ENCODE data around the gene PERCC1.
A peak's percentile ranks its signal among the peaks of the same experiment; 100 is the strongest.

The PERCC1 gene

DNA sequence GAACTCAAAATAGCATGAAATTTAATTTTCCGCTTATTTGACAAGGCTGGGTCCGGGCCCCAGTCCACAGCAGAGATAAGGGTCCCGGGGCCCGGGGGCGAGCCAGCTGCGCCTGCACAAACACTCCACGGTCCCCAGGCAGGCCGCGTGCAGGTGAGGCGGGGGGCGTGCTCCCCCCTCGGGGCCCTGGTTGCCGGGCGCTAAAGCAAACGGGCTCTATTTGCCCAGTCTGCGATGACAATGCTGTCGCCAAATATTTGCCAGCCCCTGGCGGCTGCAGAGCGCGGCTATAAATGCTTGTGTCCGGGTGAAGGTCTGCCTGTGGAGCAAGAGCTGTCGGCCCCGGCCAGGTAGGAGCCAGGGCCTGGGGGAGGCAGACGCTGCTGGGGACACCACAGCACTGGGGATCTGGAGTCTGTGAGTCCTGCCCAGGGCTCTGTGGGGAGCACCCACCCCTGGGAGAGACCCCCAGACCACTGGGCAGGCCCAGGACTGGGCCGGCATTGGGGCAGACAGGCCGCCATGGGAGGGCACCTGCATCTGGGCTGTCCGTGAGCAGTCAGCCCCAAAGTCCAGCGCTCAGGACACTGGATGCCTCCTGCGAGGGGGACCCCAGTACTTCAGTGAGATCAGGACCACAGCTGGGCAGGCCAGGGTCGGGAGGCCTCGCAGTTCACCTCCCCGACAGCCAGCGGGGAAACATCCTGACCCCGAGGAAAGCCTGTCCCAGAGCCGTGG is at the start of gene PERCC1:
Gene PERCC1, plus strand, starts transcription at position 320 of the 738 bp plus-strand sequence. CDS start 1,516 bp downstream, outside the sequence.
- no peak for FAIRE-seq

DNA sequence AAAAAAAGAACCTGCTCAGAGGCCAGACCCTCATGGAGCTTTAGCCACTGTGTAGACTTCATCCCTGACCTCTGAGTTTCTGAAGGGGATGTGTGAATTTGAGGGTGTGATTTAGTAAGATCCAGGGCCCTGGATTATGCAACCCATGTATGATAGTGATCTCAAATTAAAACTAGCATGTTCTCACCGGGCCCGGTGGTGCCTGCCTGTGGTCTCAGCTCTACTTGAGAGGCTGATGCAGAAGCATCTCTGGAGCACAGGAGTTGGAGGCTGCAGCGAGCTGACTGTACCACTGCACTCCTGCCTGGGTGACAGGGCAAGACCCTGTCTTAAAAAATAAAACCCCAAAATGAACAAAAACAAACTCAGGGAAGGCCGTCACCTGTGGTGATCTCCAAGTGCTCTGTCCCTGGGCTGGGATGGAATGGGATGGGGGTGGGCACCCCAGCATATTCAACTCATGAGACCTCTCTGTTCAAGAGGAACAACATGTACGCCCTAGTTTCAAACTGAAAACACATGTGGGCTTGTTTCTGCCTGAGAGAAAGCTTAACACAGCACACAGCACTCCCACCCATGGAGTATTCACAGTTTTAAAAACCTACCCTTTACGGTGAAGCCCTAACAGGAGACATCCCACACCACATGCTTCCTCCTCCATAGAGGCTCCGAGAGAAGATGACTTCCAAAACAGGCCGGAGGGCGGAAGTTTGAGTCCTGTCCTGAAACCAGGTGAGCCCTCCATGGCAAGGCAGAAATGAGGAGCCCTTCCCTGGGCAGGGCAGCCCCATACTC is 49.1 kb upstream of the PERCC1 start:
- no peak for FAIRE-seq

DNA sequence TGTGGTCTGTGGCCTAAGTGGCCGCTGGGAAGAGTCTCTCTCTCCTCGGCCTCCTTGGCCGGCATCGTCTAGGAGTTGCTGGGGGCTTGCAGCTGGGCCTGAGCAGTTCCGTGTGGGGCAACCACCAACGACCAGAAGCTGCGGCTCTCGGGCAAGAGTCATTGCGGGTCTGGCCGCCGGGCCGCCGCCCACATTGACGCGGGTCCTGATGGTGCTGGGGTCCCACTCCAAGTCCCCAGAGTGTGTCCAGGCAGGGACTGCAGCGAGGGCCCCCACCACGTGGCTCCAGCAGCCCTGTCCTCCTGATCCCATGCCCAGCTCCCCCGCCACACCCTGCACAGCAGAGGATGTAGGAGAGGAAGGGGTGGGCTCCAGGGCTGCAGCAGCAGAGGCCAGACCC is 47.3 kb upstream of the PERCC1 start:
- no peak for FAIRE-seq

DNA sequence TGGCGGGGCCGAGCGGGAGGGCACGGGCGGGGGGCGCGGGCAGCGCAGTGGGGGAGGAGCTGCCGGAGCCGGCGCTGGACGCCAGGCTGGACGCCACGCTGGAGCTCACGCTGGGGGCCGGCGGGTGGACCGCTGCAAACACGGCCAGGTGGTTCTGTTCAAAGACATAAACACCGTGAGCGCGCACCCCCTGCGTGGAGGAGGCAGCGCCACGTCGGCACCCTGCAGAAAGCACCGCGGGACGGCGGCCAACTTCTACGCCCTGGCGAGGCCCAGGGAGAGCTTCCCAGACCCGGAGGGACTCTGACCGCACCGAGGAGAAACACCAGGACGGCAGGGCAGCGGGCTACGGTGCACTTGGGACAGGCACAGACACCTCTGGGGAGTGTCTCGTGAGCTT is 45.6 kb upstream of the PERCC1 start:
- no peak for FAIRE-seq

DNA sequence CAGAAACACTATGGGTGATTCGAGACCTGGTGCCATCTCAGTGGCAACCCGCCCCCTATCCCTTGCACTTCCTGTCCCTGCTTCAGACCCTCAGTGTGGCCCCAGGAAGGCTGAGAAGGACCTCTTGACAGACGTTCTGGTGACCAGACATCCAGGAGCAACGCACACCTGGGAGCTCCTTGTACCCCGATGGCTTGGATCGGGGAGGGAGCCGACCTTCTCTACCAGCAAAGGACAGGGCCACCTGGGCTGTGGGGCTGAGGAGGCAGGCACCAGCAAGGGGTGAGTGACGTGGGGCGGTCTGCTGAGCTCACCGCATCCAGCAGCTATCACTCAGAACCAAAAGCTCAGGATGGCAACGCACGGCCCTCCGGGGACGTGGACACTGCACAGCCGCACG is 43.5 kb upstream of the PERCC1 start:
- no peak for FAIRE-seq

DNA sequence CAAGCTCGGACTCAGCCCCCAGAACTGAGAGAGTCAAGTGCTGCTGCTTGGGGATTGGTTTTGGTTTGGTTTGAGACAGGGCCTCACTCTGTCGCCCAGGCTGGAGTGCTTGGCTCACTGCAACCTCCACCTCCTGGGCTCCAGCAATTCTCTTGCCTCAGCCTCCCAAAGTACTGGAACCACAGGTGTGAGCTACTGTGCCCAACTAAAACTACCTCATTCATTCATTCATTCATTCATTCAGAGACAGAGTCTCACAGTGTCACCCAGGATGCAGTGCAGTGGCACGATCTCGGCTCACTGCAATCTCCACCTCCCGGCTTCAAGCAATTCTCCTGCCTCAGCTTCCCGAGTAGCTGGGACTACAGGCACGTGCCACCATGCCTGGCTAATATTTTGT is 41.1 kb upstream of the PERCC1 start:
- no peak for FAIRE-seq

DNA sequence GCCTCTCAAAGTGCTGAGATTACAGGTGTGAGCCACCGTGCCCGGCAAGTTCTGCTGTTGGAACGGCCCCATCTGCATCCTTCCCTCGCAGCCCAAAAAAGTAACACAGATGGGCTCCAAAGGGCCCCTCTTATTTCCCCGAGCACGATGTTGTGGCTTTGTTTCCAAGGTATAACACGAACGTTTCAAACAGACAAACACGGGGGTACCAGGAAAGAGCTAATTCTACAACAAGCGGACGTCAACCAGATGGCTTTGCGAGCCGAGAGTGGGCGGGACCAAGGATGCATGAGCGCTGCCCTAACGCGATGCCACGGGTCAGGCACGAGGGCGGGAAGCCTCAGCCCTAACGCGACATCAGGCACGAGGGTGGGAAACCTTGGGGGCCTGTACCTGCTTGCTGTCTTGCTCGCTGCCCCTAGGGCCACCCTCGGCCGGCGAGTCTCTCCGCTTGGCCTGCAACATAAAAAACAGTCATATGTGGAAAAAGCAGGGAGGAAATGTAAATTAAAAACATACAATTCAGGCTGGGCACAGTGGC is 40.6 kb upstream of the PERCC1 start:
- no peak for FAIRE-seq

DNA sequence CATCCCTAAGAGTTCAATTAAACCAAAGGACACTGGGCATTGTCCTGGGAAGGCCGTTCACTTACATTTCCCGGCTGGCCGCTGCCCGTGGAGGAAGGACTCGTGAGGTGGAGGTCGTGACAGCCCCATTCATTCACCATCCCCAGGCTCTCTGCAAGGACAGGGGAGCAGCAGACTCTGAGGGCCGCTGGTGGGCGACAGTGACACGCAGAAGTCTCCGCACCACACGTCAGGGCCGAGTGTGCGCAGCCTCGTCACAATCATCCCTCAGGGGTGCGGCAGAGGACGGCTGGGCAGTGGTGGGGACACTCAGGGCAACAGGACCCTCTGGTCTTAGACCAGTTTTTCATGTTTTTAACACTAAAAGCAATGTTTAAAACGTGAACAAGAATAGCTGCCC is 38.1 kb upstream of the PERCC1 start:
- FAIRE-seq = no peak

DNA sequence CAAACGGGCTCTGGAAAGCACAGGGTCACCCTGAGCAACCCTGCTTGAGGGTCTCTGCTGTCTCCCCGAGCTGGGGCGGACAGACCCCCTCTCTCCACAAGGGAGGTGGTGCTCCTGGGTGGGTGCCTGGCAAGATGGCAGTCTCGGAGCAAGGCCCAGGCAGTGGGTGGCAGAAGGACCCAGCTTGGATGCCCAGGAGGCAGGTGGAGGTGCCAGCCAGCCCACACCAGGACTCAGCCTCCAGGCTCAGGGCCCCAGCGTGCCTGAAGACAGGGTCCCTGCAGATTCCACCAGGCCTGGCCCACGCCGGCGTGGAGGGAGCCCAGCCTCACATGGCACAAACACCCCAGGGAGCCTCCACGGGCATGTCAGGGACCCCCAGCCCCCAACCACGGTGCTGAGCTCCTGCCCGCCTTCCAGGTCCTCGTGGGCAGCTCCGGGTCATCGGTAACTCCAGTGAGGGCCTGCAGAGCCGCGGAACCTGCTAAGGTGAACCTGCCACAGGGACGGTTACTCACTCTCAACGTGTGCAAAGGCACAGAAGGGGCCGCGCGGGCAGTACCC is 37.2 kb upstream of the PERCC1 start:
- no peak for FAIRE-seq

DNA sequence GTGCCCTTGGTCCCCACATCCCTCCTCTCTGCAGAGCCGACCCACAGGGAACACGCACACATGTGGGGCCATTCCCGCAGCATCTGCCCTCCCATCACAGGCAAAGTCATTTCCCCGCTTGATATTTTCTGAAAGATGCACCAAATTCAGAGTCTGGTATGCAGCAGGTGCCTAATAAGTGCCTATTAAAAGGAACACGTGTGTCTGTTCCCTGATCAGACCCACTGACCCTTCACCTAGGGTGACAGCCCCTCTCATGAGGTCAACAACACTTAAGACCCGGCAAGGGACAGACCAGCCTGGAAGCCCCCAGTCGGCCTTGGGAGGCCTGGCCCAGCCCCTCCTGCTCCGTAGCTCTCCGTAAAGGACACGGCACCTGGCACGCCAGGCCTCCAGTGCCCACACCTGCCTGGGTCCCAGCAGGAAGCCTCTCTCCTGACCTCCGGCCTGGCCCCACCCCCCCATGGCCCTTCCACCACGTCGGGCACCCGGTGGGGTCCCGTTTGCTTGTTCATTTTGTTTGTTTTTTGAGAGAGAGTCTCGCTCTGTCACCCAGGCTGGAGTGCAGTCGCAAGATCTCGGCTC is 36.4 kb upstream of the PERCC1 start:
- FAIRE-seq = no peak

DNA sequence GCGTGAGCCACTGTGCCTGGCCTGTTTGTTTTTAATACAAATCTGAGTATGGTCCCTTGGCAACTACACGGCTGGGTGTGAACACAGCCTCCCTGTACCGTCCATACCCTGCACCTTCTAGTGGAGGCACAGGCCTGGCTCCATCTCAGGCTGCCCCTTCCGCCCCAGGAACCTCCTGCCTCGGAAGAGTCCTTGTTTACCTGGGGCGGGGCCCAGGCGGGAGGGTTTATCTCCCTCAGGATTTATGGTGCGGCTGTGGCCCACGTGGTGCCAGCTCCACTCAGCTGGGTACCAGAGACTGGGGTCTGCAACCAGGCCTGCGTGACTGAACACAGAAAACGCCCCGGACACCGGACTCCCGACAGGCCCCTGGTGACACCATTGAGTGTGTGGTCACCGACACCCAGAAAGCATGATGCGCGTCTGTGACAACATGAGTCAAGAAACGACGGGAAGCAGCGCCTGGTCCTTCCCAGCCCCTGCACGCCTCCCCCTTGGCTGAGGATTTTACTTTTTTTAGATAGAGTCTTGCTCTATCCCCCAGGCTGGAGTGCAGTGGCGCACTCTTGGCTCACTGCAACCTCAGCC is 35.3 kb upstream of the PERCC1 start:
- FAIRE-seq = no peak

DNA sequence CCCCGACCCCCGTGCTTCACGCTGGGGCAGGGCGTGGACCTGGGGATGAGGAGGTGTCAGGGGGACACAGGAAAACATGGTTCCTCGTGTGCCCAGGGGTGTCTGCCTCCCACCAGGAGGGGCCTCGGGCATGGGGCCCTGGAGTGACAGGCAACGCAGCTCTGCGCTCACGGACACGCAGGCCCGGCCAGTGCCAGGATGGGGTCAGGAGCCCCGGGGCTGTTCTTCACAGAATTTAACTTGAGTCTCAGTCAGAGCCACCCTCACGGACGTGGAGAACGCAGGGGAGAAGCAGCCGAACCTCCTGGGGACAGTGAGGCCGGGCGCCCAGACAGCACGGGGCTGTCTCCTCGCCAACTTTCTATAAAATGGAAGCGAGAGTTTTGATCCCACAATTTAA is 33.1 kb upstream of the PERCC1 start:
- FAIRE-seq = no peak

DNA sequence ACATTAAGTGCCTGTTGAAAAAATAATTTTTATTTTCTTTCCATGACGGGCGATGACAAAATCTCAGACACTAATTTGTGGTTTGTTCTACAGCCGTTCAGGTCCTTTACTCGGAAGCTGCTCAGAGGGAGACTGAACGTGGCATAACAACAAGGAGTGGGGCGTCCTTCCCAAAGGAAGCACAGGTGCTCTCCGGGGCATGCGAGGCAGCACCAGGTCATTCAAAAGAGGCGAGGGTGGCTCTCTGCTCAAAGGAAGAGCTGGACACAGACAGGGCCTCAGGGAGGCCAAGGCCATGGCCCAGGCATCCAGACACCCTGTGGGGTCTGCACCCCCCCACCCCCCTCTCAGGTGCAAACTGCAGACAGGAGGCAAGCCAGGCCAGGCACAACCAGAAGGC is 32.5 kb upstream of the PERCC1 start:
- no peak for FAIRE-seq

DNA sequence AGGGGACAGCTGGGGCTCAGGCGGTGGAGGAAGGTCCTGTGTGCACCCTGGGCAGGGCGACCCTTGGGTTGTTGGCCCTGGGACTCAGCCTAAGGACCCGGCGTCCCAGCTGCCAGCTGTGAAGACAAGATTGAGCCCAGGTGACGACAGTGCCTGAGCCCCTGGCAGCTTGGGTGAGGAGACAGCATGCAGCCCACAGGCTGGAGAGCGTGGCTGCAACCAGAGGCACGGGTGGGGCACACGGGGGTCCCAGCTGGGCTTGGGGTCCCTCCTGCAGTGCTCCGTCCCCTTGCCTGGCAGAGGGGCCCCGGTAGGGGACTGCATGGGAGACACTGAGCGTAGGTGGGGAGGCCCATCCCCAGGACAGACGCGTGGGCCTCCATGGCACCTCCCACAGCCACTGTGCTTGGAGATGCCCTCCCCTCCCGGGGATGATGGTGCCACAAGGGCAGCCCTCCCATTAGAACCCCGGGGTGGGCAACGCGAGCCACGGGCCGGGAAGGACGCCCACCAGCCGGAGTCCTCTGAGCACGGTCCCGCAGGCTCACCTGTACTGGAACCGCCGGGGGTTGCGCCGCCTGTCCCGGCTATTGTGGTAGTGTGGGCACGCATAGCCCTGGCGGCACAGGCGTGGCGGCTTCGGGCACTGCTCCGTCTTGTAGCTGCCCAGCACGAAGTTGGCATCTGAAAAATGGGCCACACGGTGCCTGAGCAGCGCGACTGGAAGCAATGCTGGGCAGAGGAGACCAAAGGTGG is 31.9 kb upstream of the PERCC1 start:
- no peak for FAIRE-seq

DNA sequence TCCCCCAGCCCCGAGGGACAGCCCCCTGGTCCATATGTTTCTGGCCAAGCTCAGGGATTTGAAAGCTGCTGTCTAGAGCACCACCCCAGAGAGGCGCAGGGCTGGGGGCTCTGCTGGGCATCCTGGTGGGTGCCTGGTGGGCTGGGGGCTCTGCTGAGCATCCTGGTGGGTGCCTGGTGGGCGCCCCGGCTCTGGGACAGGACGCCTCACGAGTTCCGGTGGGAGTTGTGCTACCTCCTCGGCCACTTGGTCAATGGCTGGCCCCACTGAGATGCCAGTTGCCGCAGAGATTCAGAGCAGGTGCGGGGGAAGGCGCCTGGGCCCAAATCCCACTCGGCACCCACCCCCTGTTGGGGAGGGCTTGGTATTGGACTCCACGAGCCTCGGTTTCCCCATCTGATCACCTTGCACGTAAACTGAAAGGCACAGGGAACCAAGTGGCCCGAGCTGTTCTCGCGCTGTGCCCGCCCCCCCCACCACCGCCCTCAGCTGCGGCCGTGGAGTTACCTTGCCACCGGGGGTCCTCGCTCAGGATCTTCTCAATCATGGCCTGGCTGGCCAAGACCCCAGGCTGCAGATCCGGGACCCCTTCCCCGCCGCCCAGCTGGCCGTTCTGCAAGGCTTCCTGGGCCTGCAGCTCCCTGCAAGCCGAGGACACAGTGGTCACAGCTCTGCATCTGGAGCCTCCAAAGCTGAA is 29.7 kb upstream of the PERCC1 start:
- FAIRE-seq = no peak

DNA sequence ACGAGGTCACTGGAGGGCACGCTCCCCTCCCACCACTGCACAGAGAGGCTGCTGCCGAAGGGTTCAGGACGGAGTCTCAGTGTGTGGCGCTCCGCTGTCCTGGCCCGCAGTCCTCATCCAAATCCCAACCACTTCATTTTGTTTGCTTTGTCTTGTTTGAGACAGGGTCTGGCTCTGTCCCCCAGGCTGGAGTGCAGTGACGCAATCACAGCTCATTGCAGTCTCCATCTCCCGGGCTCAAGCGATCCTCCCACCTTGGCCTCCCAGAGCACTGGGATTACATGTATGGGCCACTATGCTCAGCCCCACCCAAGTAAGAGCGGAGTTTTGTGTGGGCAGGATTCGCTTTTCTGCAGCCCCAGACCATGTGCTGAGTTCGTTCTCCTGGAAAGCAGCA is 29.1 kb upstream of the PERCC1 start:
- no peak for FAIRE-seq

DNA sequence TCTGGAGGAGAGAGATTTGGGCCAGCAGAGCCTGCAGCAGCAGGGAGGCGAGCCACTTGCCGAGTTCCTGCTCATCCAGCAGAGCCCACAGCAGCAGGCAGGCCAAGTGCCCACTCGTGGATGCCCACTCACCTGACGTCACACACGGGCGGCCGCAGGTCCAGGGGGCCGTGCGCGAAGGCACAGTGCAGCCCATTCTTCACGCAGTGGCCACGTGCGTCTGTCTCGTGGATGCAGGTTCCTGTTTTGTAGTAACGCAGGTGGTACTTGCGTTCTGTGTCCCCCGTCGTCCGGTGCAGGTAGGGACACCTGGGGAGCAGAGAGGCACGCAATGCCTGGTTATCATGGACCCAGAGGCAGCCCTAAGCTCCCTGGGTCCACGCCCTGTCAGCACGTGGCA is 27.8 kb upstream of the PERCC1 start:
- FAIRE-seq = no peak

DNA sequence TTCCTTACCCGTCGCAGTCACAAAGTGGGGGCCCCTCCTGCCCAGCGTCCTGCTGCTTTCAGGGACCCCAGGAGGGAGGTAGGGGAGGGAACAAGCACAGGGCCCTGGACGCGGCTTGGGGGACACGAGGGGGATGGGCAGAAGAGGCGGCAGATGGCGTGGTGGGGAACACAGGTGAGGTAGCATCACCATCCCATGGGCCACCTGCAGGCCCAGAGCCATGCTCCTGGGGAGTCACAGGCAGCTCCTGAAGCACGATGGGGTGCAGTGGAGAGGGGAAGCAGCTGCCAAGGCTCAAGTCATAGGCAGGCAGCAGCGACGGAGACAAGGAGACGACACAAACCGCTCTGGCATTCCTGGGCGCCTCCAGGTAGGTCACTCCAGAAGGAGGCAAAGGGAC is 27.1 kb upstream of the PERCC1 start:
- no peak for FAIRE-seq

DNA sequence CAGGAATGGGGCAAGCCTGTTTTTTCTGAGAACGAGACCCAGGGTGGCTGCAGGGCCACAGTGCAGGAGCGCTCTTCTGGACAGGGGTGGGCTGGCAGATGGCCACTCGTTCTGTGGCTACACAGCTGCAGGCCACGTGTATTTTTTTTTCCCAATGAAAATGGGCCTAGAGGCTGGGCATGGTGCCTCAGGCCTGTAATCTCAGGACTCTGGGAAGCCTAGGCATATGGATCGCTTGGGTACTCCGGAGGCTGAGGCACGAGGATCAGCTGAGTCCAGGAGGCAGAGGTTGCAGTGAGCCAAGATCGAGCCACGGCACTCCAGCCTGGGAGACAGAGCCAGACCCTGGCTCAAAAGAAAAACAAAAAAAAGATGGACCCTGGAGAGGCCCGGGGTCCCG is 23.1 kb upstream of the PERCC1 start:
- FAIRE-seq = no peak

DNA sequence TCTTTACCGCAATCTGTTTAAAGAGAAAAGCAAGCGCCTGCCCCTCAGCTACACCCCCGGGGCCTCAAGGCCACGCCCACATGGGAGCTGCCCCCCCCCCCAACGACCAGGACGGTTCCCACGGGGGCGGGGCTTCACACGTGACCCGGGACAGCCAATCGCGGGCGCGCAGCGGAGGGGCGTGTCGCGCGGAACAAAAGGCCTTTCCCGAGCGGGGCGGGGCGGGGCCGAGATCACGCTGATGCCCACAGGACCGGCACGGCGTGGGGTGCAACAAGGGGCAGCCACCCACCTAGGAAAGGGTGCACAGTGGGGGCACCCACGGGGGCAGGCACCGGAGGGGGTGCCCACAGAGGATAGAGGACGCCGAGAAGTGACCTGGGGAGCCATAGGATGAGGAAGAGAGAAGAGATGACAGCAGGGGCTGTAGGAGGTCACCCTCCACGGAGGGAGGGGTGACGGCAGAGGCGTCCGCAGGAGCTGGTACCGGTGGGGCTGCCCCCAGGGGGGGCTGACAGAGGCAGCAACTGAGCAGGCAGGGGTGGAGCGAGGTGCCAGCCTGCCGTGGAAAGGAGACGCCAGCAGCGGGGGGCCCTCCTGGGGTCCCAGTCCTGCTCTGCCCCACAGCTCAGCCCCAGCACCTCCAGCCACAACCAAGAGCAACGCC is 22.6 kb upstream of the PERCC1 start:
- peak; percentile 89 for FAIRE-seq

DNA sequence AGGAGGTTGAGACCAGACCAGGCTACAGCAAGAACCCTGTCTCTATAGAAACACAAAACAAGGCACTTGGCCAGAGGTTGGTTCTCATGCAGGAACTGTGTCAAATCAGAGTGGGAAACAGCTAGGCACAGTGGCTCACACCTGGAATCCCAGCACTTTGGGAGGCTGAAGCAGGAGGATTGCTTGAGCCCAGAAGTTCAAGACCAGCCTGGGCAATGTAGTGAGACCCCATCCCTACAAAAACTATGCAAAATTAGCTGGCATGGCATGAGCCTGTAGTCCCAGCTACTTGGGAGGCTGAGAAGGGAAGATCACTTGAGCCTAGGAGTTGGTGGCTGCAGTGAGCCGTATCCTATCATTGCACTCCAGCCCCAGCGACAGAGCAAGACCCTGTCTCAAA is 18.0 kb upstream of the PERCC1 start:
- FAIRE-seq = no peak

Data from A204.1 (cell line).